Measurements from ENCODE around the gene SPCS2.

Gene SPCS2

DNA sequence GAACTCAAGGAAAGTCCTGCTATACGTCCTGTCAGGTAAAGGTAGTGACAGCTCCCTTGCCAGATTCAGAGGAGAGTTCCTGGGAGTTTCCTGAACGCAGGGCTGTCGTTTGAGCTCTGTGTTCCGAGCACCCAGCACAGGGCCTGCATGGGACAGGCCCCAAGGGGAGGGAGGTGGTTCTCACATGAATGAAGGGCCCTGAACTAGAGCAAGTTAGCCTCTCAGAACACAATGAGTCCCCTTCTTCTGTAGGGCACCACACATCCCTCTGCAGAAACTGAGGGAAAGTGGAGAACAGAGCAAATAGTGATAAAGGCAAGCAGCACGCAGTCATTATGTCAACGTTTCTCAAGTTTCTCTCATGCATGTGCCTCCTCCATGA, 75.0 kb downstream of the SPCS2 start:
- no peaks in the 10 kb centered on the region for H3K27me3 ChIP-seq (ENCODE audit: low read depth)
- H3K9me3 ChIP-seq = no peaks in the 10 kb centered on the region; the same call in 1 of the 2 replicates
- H3K4me1 ChIP-seq = no peaks in the 10 kb centered on the region
- H3K36me3 ChIP-seq (replicated peaks) = no peaks in the 10 kb centered on the region
- no peak overlapping the region for H3K4me3 ChIP-seq
- no peak for DNase-seq (ENCODE audit: low spot score in 2 of 2)
- in situ Hi-C loops (cut with MboI; ENCODE audit: low sequenced_read_pairs) = loop anchor here (5.0 kb wide), 1 partner anchor 223 kb away; no protein-coding TSS in a partner anchor

GRCh38 chr11:75024764-75025211, 75.7 kb downstream of the SPCS2 start:
- Histone ChIP-seq H3K4me3 (no peak overlapping the region), H3K36me3 (replicated peaks) (no peaks in the 10 kb centered on the region), H3K4me1 (no peaks in the 10 kb centered on the region), H3K9me3 (no peaks in the 10 kb centered on the region), H3K27me3 (ENCODE audit: low read depth) (no peaks in the 10 kb centered on the region)
- in situ Hi-C loops (cut with MboI; ENCODE audit: low sequenced_read_pairs) = loop anchor here (5.0 kb wide), 1 partner anchor 223 kb away; no protein-coding TSS in a partner anchor
- DNase-seq (ENCODE audit: low spot score in 2 of 2) = no peak

DNA sequence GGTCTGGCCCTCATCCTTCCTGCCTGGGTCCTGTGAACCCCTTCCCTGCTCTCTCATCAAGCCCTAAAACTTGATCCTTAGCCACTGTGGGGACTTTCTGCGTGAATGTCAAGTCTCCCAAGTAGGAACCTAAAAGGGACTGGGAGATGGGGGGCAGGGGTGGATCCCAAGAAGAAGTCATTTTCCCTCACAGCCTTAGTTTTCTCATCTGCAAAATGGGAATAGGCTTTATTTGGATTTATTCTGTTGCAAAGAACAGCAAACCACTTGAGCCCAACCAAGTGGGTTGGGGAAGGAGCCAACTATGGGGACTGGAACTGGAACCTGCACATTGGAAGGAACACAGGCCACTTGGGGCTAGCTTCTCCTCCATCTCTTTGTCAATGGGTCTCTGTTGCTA, 76.5 kb downstream of the SPCS2 start:
- no peak for DNase-seq (ENCODE audit: low spot score in 2 of 2)
- no peaks in the 10 kb centered on the region for H3K4me1 ChIP-seq
- in situ Hi-C loops (cut with MboI; ENCODE audit: low sequenced_read_pairs) = no loop called here
- no peaks in the 10 kb centered on the region for H3K27me3 ChIP-seq (ENCODE audit: low read depth)
- H3K4me3 ChIP-seq = no peak overlapping the region
- H3K9me3 ChIP-seq = no peaks in the 10 kb centered on the region
- H3K36me3 ChIP-seq (replicated peaks) = no peaks in the 10 kb centered on the region

DNA sequence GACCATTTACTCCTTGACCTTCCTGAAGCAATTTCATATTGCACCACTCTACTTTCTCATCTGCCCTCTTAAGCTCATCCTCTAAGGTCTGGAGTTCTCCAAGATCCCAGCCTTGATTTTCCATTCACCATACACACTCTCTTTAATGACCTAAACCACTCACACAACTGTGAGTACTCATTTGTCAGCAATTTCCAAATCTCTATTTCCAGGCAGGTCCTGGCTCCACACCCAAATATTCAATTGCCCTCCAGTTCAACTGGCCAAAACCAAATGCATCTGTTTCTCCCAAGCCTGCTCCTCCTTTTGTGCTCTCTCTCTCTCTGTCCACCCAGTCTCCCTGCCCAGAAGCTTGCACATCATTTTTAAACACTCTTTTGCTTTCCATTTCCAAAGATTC, 79.3 kb downstream of the SPCS2 start:
- Histone ChIP-seq H3K36me3 (replicated peaks) (no peaks in the 10 kb centered on the region), H3K4me1 (no peaks in the 10 kb centered on the region), H3K9me3 (no peaks in the 10 kb centered on the region), H3K4me3 (no peak overlapping the region), H3K27me3 (ENCODE audit: low read depth) (no peaks in the 10 kb centered on the region)
- in situ Hi-C loops (cut with MboI; ENCODE audit: low sequenced_read_pairs) = no loop called here
- DNase-seq (ENCODE audit: low spot score in 2 of 2) = no peak
